ENCODE measurements around the gene PPP1R1B. TPM values are rescaled to one million over a fixed set of nuclear protein-coding genes. Genes with fewer than 3 reads are reported as not detected.

The PPP1R1B gene
- total RNA-seq, 4 donors from 2014 or later = 0.26 to 22.0 (median 0.68) TPM

- H3K27ac ChIP-seq = no peak overlapping the region
Measured at GRCh38 chr17:39627047-39627711, 427 bp downstream of the PPP1R1B start.

GRCh38 chr17:39627712-39628516, 1.2 kb downstream of the PPP1R1B start:
- H3K4me3 ChIP-seq = no peak overlapping the region

More at GRCh38 chr17:39627047-39627711, 427 bp downstream of the PPP1R1B start:
- Histone ChIP-seq H3K4me3 (no peak overlapping the region), H3K36me3 (no peaks in the 10 kb centered on the region), H3K27me3 (peaks cover 22% of the 10 kb centered on the region in 2 donors), H3K4me1 (peaks cover 0 to 13% of the 10 kb centered on the region in 2 donors), H3K9me3 (no peaks in the 10 kb centered on the region)
- intact Hi-C loops (cut with DNase I; ENCODE audit: low total_unique reads) = loop anchor here (10.0 kb wide), 1 partner anchor 72 kb away; no protein-coding TSS in a partner anchor
- no peak for DNase-seq
- TF ChIP-seq CTCF (IDR thresholded peaks at IDR 0.05) (no peak), POLR2A (IDR thresholded peaks at IDR 0.05) (no peak)

GRCh38 chr17:39628655-39629493, 2.1 kb downstream of the PPP1R1B start:
- intact Hi-C loops (cut with DNase I; ENCODE audit: low total_unique reads) = loop anchor here (10.0 kb wide), 1 partner anchor 74 kb away; no protein-coding TSS in a partner anchor
- TF ChIP-seq CTCF (IDR thresholded peaks at IDR 0.05) (no peak), POLR2A (IDR thresholded peaks at IDR 0.05) (no peak)
- Histone ChIP-seq H3K9me3 (no peaks in the 10 kb centered on the region), H3K36me3 (no peaks in the 10 kb centered on the region), H3K4me3 (no peak overlapping the region), H3K27me3 (peaks cover 22% of the 10 kb centered on the region in 2 donors), H3K27ac (no peak overlapping the region), H3K4me1 (peaks cover 0 to 13% of the 10 kb centered on the region in 2 donors)
- DNase-seq = no peak

More at GRCh38 chr17:39627712-39628516, 1.2 kb downstream of the PPP1R1B start:
- no peaks in the 10 kb centered on the region for H3K36me3 ChIP-seq
- peaks cover 22% of the 10 kb centered on the region in 2 donors for H3K27me3 ChIP-seq
- DNase-seq = no peak
- TF ChIP-seq POLR2A (IDR thresholded peaks at IDR 0.05) (no peak), CTCF (IDR thresholded peaks at IDR 0.05) (no peak)
- H3K9me3 ChIP-seq = no peaks in the 10 kb centered on the region
- H3K27ac ChIP-seq = no peak overlapping the region
- intact Hi-C loops (cut with DNase I; ENCODE audit: low total_unique reads) = loop anchor here (10.0 kb wide), 1 partner anchor 73 kb away; no protein-coding TSS in a partner anchor
- peaks cover 0 to 13% of the 10 kb centered on the region in 2 donors for H3K4me1 ChIP-seq

- Histone ChIP-seq H3K4me1 (peaks cover 0 to 13% of the 10 kb centered on the region in 2 donors), H3K4me3 (no peak overlapping the region), H3K36me3 (no peaks in the 10 kb centered on the region), H3K27me3 (peaks cover 22% of the 10 kb centered on the region in 2 donors), H3K9me3 (no peaks in the 10 kb centered on the region), H3K27ac (no peak overlapping the region)
- TF ChIP-seq CTCF (IDR thresholded peaks at IDR 0.05) = no peak
- no peak for TF ChIP-seq POLR2A (IDR thresholded peaks at IDR 0.05)
- no peak for DNase-seq
- intact Hi-C loops (cut with DNase I; ENCODE audit: low total_unique reads) = loop anchor here (10.0 kb wide), 1 partner anchor 75 kb away; no protein-coding TSS in a partner anchor
Measured at GRCh38 chr17:39629494-39629880, 2.7 kb downstream of the PPP1R1B start.
